Central memory CD4-positive, alpha-beta T cell (primary cell): ENCODE data around the gene GJB3.
A peak's percentile ranks its signal among the peaks of the same experiment; 100 is the strongest.
"Not testable (repeated sequence)": the region's sequence is repeated elsewhere in the genome, so short reads cannot be mapped to it uniquely, and the experiment has no call there.

ENCODE experiments used
- DNase-seq: peaks from one replicate; pipeline ENCODE4 v3.0.0; 2022

GJB3 gene

DNA sequence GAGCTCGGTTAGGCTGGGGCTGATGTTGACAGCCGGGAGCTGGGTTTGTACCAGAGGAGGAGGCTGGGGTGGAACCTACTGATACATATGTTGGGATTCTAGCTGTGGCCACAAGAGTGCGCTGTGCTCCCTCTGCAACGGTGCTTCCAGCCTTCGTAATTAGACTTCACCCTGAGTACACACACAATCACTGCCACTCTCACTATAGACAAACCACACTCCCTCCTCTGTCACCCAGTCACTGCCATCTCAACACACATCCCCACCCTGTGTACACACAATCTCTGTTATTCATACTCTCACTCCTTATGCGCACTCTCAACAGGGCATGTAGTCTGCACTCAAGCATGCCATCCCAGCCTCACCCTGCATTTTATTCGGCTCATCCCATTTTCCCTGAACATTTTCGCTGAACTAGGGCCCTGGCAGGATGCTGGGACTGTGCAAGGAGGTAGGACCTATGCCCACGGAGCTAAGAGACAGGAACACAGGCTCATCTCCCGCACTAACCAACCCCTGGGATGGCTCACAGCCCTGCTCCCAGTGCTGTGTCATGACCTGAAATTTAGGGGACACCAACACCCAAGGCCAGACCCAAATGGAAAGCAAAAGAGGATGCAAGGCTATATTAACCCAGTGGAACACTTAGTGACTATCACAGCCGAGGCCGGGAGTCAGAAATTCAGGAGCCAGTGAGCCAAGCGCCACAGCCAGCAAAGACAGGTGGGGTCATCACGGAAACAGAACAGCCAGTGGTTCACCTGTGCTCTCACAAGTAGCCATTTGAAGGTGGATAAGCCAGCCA, 5.7 kb downstream of the GJB3 start:
- peak; percentile 29 for DNase-seq

GRCh38 chr1:34787461-34788420, 6.7 kb downstream of the GJB3 start:
- DNase-seq: no peak

DNA sequence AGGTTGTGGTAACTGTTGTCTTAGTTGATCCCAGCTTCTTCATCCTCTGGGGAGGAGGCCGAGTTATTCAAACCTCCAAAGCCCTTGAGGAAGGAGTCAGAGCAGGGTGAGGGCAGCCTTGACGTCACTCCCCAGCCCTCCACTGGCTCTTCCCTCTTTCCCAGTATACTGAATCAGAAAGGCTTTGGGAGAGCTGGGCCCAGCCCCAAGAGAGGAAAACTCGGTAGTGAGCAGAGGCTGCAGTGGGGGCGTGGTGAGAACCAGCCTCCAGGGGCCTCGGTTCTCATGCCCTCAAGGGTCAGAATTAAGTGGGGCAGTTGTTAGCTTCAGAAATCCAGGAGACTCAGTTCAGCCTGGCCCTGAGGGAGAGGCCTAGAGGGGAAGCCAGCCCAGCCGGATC, 10.0 kb downstream of the GJB3 start:
- DNase-seq: no peak

GRCh38 chr1:34792424-34792823, 11.4 kb downstream of the GJB3 start:
- DNase-seq: no peak

- no peak for DNase-seq
Measured at GRCh38 chr1:34792868-34793727, 12.1 kb downstream of the GJB3 start, which contains the start of gene GJA4. Gene GJA4, plus strand, starts transcription at chr1:34792999. Its CDS starts 1,215 bp downstream, at chr1:34794214.

GRCh38 chr1:34794001-34794789, 13.2 kb downstream of the GJB3 start:
- DNase-seq: no peak

DNA sequence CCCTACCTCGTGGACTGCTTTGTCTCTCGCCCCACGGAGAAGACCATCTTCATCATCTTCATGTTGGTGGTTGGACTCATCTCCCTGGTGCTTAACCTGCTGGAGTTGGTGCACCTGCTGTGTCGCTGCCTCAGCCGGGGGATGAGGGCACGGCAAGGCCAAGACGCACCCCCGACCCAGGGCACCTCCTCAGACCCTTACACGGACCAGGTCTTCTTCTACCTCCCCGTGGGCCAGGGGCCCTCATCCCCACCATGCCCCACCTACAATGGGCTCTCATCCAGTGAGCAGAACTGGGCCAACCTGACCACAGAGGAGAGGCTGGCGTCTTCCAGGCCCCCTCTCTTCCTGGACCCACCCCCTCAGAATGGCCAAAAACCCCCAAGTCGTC, 13.8 kb downstream of the GJB3 start:
- no peak for DNase-seq

DNA sequence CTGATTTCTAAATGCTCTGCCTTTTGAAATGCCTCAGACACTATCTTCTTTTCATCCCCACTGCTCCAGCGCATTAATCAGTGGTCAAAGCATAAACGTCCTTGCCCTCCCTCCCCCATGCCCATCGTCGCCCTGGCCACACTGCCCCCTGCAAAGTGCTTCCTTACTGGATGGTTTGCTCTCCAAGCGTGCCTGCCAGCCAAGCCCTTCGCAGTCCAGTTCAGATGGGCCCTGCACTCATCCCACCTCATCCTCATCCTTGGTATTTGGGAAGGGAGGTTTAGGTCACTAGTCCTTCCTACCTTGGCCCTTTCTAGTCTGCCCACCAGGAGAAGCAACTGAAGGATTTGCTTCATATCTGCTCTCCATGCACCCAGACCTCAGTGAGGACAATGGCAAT, 14.9 kb downstream of the GJB3 start:
- no peak for DNase-seq

- DNase-seq: no peak
Measured at GRCh38 chr1:34796990-34797389, 16.0 kb downstream of the GJB3 start.

DNA sequence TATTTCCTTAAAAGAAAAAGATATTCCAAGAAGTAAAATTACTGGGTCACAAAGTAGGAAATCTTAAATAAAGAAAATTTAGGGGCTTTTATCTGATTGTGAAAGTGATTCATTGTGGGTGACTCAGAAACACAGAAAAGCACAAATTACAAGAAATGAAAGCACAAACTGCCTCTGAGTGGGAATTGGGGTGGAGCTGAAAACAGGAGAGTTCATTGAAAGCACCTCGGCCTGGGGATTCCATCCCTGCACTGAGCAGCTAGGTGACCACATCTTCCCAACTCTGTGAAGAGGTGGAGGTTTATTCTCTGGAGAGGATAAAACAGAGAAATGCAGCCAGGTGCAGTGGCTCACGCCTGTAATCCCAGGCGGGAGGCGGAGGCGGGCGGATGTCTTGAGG, 19.2 kb downstream of the GJB3 start:
- DNase-seq: no peak

DNA sequence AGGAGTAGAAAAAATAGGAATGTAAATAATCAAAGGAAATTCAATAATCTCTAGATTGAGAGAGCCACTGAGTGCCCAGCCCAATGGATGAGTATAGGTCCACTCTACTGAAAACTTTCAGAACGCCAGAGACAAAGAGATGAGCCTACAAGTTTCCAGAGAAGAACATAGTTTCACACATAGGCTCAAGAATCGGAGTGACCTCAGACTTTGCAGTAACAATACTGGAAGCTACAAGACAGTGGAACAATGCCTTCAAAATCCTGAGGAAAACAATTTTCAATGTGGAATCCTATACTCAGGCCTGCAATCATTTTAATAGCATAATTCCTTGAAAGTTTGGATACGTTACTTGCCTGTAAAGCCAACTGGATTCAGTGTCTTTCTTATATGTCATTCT, 22.8 kb downstream of the GJB3 start:
- DNase-seq: no peak

DNA sequence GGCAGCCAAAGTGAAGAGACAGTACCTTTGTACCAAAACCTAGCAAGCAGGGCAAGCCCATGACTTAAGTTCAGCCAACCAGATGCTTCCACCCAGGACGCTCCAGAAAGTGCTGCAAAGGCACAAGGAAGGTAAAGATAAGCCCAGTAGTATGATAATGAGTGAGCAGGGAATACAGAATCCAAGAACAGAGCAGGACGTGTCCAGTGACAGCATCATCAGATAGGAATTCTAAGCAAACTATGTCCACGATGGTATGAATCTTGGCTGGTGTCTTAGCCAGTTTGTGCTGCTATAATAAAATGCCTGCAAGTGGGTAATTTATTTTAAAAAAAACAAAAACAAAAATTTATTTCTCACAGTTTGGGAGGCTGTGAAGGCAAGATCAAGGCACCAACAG, 25.4 kb downstream of the GJB3 start:
- no peak for DNase-seq

GRCh38 chr1:34808051-34808810, 27.2 kb downstream of the GJB3 start:
- DNase-seq: no peak

DNA sequence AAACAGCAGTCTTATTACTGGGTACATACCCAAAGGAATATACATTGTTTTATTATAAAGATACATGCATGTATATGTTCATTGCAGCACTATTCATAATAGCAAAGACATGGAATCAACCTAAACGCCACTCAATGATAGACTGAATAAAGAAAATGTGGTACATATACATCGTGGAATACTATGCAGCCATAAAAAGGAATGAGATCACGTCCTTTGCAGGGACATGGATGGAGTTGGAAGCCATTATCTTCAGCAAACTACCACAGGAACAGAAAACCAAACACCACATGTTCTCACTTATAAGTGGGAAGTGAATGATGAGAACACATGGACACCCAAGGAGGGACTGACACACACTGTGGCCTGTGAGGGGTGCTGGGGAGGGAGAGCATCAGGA, 29.8 kb downstream of the GJB3 start:
- DNase-seq: not testable (repeated sequence)

DNA sequence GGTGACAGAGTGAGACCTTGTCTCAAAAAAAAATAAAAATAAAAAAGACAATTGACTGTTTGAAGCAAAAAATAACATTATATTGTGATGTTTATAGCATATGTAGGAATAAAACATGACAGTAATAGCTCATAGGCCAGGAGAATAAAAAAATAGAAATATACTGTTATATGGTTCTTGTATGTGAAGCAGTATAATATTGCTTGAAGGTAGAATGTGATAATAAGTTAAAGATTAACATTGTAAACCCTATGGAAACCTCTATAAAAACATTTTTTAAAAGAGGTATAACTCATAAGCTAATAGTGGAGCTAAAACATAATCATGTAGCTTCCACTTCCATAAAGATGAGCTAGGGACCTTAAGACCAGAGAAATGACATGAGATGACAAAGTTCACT, 35.3 kb downstream of the GJB3 start:
- DNase-seq: no peak

- no peak for DNase-seq
Measured at GRCh38 chr1:34816778-34817177, 35.8 kb downstream of the GJB3 start.

- not testable (repeated sequence) for DNase-seq
Measured at GRCh38 chr1:34818862-34819261, 37.8 kb downstream of the GJB3 start.

DNA sequence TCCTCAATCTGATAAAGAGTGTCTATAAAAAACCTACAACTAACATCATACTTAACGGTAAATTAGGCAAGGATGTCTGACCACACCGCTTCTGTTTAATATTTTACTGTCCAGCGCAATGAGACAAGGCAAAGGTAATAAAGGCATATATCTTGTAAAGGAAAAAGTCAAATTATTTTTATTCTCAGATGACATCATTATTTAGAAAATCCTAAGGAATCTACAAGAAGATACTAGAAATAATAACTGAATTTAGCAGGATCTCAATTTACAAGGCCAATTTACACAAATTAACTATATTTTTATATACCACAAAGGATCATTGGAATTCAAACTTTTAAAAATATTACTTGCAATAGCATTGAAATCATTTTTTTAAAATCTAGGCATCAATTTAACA, 41.2 kb downstream of the GJB3 start:
- no peak for DNase-seq

DNA sequence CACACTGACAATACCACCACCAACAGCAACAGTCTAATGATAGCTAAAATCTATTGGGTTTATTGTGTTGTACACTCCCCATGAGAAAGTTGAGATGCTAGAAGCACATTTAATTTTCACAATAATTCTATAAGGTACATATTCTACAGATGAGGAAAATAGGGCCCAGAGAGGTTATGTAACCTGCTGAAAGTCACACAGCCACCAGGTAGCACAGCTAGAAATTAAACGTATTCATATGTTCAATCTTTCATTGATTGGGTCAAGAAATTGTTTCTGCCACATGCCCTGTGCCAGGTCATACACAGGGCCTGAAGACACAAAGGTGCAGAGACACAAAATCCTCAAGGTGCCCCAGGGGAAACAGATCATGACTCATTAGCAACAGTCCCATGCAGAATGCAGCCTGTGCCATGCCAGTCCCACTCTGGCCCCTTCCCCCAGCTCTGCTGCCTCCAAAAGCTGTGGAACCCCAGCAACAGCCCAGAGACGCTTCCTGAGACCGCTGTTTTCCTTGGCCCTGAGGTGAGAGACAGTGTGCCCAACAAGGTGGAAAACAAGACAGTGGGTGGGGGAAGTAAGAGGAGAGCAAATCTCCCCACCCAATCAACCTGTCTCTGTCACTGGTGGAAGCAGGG, 43.9 kb downstream of the GJB3 start:
- no peak for DNase-seq

DNA sequence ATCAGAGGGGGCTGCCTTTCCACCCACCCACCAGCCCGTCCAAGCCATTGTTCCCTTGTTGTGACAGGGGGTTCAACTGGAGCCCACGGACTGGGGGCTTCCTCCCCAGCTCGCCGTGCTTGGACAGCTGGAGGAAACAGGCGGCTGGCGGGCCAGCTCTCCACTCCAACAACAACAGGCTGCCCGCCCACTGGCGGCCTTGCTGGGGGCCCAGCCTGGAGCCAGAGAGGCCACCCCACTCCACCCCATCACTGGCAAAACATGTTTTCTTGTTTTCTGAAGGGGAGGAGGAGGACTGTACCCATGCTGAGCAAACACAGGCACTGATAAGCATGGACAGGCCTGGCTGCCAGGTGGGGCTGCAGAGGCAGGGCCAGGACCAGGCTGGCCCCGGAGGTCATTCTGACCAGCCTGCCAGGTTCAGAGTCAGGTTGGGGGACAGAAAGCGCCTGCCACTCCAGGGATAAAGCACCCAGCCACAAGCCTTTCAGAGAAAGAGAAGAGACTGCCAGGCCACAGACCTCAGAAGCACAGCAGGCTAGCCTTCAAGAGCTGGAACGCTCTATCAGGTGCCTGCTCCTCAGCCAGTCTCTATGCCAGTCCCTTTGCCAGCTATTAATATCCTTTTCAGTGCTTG, 44.6 kb downstream of the GJB3 start:
- DNase-seq: no peak
